IMR-90 (cell line): Measurements from ENCODE around the gene GRAMD1B. TPM values are rescaled to one million over a fixed set of nuclear protein-coding genes. Genes with fewer than 3 reads are reported as not detected.
A peak's percentile ranks its signal among the peaks of the same experiment; 100 is the strongest.

ENCODE experiments used
- ATAC-seq: fragments of 200-7000 bp; cut with Tn5 transposase; 2 replicates; pipeline ENCODE4 v1.9.1; 2020; ENCODE audit warnings: low read depth, mild to moderate bottlenecking, moderate library complexity
- BruUV-seq: library from RNA; stranded (reverse); fragments of 400-500 nt; replicated peaks from 2 replicates; lab custom pipeline; 2021; lab: Mats Ljungman, UMichigan
- CTCF ChIA-PET: fragments of 300-600 bp; formaldehyde crosslinking; extraction: SDS; loops from one replicate; lab custom pipeline; 2021; ENCODE audit warnings: antibody characterized with exemption; lab: Yijun Ruan, JAX
- POLR2A ChIA-PET: fragments of 300-600 bp; sonication (Branson Sonifier 250); formaldehyde crosslinking; loops from one replicate; lab custom pipeline; 2022; ENCODE audit warnings: antibody characterized with exemption; ENCODE audit not compliant: unreplicated experiment; lab: Charles Lee
- DNase-seq: peaks from one replicate; pipeline ENCODE4 v3.0.0; 2013
- H2AFZ ChIP-seq: replicated peaks from 2 replicates; pipeline ENCODE3; 2013; ENCODE audit warnings: low read length, mild to moderate bottlenecking; ENCODE audit not compliant: poor library complexity
- H2AK5ac ChIP-seq: 2 replicates; pipeline ENCODE4 v1.6.1; 2013; ENCODE audit warnings: low read depth, low read length, inconsistent platforms
- H2AK9ac ChIP-seq: replicated peaks from 2 replicates; pipeline ENCODE3; 2013; ENCODE audit warnings: mild to moderate bottlenecking, low read depth, low read length, moderate library complexity; ENCODE audit not compliant: poor library complexity
- H2BK120ac ChIP-seq: 2 replicates; pipeline ENCODE4 v1.6.1; 2013; ENCODE audit warnings: low read depth, low read length, inconsistent platforms
- H2BK15ac ChIP-seq: 3 replicates; pipeline ENCODE4 v1.6.1; 2013; ENCODE audit warnings: low read depth, low read length, inconsistent platforms
- H2BK20ac ChIP-seq: 2 replicates; pipeline ENCODE4 v1.6.1; 2013; ENCODE audit warnings: low read depth, mild to moderate bottlenecking, inconsistent platforms, low read length, moderate library complexity
- H2BK5ac ChIP-seq: 2 replicates; pipeline ENCODE4 v1.6.1; 2013; ENCODE audit warnings: mild to moderate bottlenecking, low read depth, low read length, inconsistent platforms; ENCODE audit not compliant: poor library complexity, severe bottlenecking
- H3K14ac ChIP-seq: replicated peaks from 2 replicates; pipeline ENCODE4 v1.6.1; 2013; ENCODE audit warnings: low read depth, low read length, inconsistent platforms
- H3K18ac ChIP-seq: 2 replicates; pipeline ENCODE4 v1.6.1; 2013; ENCODE audit warnings: low read depth, low read length, control low read depth
- H3K23ac ChIP-seq: 2 replicates; pipeline ENCODE4 v1.6.1; 2013; ENCODE audit warnings: low read depth, low read length, inconsistent platforms
- H3K27ac ChIP-seq: 2 replicates; pipeline ENCODE4 v1.5.1; 2013; ENCODE audit warnings: mild to moderate bottlenecking, control low read depth, low read length; ENCODE audit not compliant: insufficient read depth
- H3K27me3 ChIP-seq: 2 replicates; pipeline ENCODE4 v1.6.1; 2013; ENCODE audit warnings: low read length; ENCODE audit not compliant: control insufficient read depth, insufficient read depth
- H3K36me3 ChIP-seq: 2 replicates; pipeline ENCODE4 v1.6.1; 2013; ENCODE audit warnings: low read length, mixed read lengths; ENCODE audit not compliant: control insufficient read depth, insufficient read depth
- H3K4ac ChIP-seq: 2 replicates; pipeline ENCODE4 v1.6.1; 2013; ENCODE audit warnings: low read depth, low read length, inconsistent platforms
- H3K4me1 ChIP-seq: 2 replicates; pipeline ENCODE4 v1.6.1; 2013; ENCODE audit warnings: low read length, mixed read lengths; ENCODE audit not compliant: control insufficient read depth, insufficient read depth
- H3K4me2 ChIP-seq: 2 replicates; pipeline ENCODE4 v1.6.1; 2013; ENCODE audit warnings: low read depth, mild to moderate bottlenecking, control low read depth, low read length, moderate library complexity
- H3K4me3 ChIP-seq: 2 replicates; pipeline ENCODE4 v1.5.1; 2013; ENCODE audit warnings: low read depth, mild to moderate bottlenecking, control low read depth, low read length, moderate library complexity; ENCODE audit not compliant: insufficient read depth
- H3K56ac ChIP-seq: 2 replicates; pipeline ENCODE4 v1.6.1; 2013; ENCODE audit warnings: low read length, inconsistent platforms; ENCODE audit not compliant: insufficient read depth; ENCODE audit errors: extremely low read depth
- H3K79me1 ChIP-seq, 2 experiments: 2 replicates each; pipeline ENCODE4 v1.6.1; 2013; ENCODE audit warnings: low read length in 2 of 2, inconsistent platforms in 1 of 2, low read depth in 1 of 2
- H3K9ac ChIP-seq: 2 replicates; pipeline ENCODE4 v1.6.1; 2013; ENCODE audit warnings: low read depth, low read length, control low read depth
- H3K9me1 ChIP-seq: 2 replicates; pipeline ENCODE4 v1.6.1; 2013; ENCODE audit warnings: low read length, inconsistent platforms; ENCODE audit not compliant: insufficient read depth
- H3K9me3 ChIP-seq: 2 replicates; pipeline ENCODE4 v1.6.1; 2013; ENCODE audit warnings: low read length; ENCODE audit not compliant: control insufficient read depth, insufficient read depth
- H4K20me1 ChIP-seq: 2 replicates; pipeline ENCODE4 v1.6.1; 2013; ENCODE audit warnings: low read length, inconsistent platforms; ENCODE audit not compliant: insufficient read depth
- H4K5ac ChIP-seq: 2 replicates; pipeline ENCODE4 v1.6.1; 2013; ENCODE audit warnings: mild to moderate bottlenecking, low read depth, low read length, control low read depth
- H4K8ac ChIP-seq, 2 experiments: 2 replicates each; pipeline ENCODE4 v1.6.1; 2013; ENCODE audit warnings: low read depth in 2 of 2, low read length in 2 of 2, control low read depth in 1 of 2, inconsistent platforms in 1 of 2
- H4K91ac ChIP-seq: 2 replicates; pipeline ENCODE4 v1.6.1; 2013; ENCODE audit warnings: low read depth, low read length, inconsistent platforms; ENCODE audit not compliant: insufficient read depth
- BHLHE40 ChIP-seq: fragments of 150-350 bp; IDR thresholded peaks from 2 replicates; pipeline ENCODE4 v1.6.1; 2016; ENCODE audit warnings: mild to moderate bottlenecking, low read depth, low read length
- ELK1 ChIP-seq: fragments of 150-350 bp; IDR thresholded peaks from 2 replicates; pipeline ENCODE4 v1.6.1; 2016; ENCODE audit warnings: low read depth, mild to moderate bottlenecking, low read length, moderate library complexity, borderline replicate concordance
- MAFK ChIP-seq: IDR thresholded peaks from 2 replicates; pipeline ENCODE4 v1.6.1; 2012; ENCODE audit warnings: low read depth, low read length, improper control_type of control experiment
- MXI1 ChIP-seq: IDR thresholded peaks from 2 replicates; pipeline ENCODE4 v1.6.1; 2012; ENCODE audit warnings: low read depth, mild to moderate bottlenecking, low read length, moderate library complexity, borderline replicate concordance
- POLR2A ChIP-seq: IDR thresholded peaks from 2 replicates; pipeline ENCODE4 v1.6.1; 2012; ENCODE audit warnings: mild to moderate bottlenecking, low read depth, low read length
- WGBS, 2 experiments: methylation state at CpG; one replicate each; pipeline versions ENCODE4 v1.1.5 to v1.1.7; 2013; ENCODE audit warnings: missing lambda C conversion rate in 2 of 2; ENCODE audit not compliant: insufficient read length in 1 of 2; ENCODE audit errors: extremely low coverage in 2 of 2; 5-methylcytosine and 5-hydroxymethylcytosine counted together
- dilution Hi-C: fragments of 300-500 bp; cut with HindIII; formaldehyde crosslinking; loops from one replicate; pipeline ENCODE4 v1.14.3; 2018; ENCODE audit warnings: low sequenced_read_pairs; ENCODE audit not compliant: unreplicated experiment
- in situ Hi-C: fragments of 300-500 bp; cut with MboI; formaldehyde crosslinking; loops from 3 replicates; pipeline ENCODE4 v1.14.3; 2019; ENCODE audit warnings: low sequenced_read_pairs, inconsistent platforms, mixed read lengths
- intact Hi-C: fragments of 100-400 bp; cut with micrococcal nuclease; formaldehyde crosslinking; loops from 2 replicates; pipeline ENCODE4 v1.10.0; 2022
- polyA plus RNA-seq, 3 experiments: library from polyadenylated mRNA; depleted of rRNA; stranded (reverse); fragments of >200 nt; gene quantifications; 2 replicates each; pipeline ENCODE4 v1.2.3, GENCODE V29; 2012; ENCODE audit warnings: low replicate concordance in 1 of 3
- total RNA-seq: library from RNA; depleted of rRNA; stranded (reverse); fragments of >200 nt; gene quantifications from 2 replicates; pipeline ENCODE4 v1.2.3, GENCODE V29; 2012
- TF ChIP-seq, protein P1 (sequence below): fragments of 150-350 bp; IDR thresholded peaks from 2 replicates; pipeline ENCODE4 v1.6.1; 2017; ENCODE audit warnings: mild to moderate bottlenecking, antibody characterized with exemption, low read length, low read depth
- TF ChIP-seq, protein P2 (sequence below): conservative IDR thresholded peaks from 2 replicates; pipeline ENCODE4 v1.5.1; 2012; ENCODE audit warnings: mild to moderate bottlenecking, low read depth, low read length, improper control_type of control experiment

Gene GRAMD1B
- total and polyA plus RNA-seq, 2 of the 4 experiments (the other 2 are of a cell fraction): 7.1 to 7.2 TPM

DNA sequence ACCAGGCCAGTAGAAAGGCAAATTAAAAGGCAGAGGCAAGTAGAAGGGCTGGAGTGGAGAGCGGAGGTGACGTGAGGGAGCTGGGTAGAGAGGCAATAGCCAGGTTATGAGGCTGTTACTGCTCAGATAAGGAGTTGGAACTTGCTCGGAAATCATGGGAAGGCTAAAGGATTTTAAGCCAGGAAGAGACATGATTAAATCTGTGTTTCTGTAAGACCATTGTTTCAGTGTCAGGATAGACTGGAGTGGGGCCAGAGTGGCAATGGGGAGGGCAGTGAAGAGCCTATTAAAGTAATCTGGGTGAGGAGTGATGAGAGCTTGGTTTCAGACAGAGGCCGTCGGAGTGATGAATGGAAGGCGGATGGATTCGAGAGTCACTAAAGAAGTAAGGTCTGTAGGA is 39.0 kb downstream of the GRAMD1B start:
- no peak overlapping the region for H2AK9ac ChIP-seq
- no peak overlapping the region for H3K56ac ChIP-seq
- no peak overlapping the region for H2BK5ac ChIP-seq
- intact Hi-C loops: no loop called here
- no peak overlapping the region for H2BK120ac ChIP-seq
- no peak overlapping the region for H3K9ac ChIP-seq
- H3K27ac ChIP-seq: no peak overlapping the region
- no peak overlapping the region for H3K23ac ChIP-seq
- peaks cover 2% of the 10 kb centered on the region; the same call in 1 of the 2 replicates for H3K4me1 ChIP-seq
- H3K4me3 ChIP-seq: no peak overlapping the region
- no peak for DNase-seq
- no peaks in the 10 kb centered on the region for H3K36me3 ChIP-seq
- peak overlapping the region; percentile 33 for H3K14ac ChIP-seq
- H3K4me2 ChIP-seq: no peak overlapping the region
- H3K4ac ChIP-seq: no peak overlapping the region
- 0 out of 2 replicates have a peak, but pooled peaks cover 3% of the 10 kb centered on the region for H3K9me1 ChIP-seq
- dilution Hi-C loops: no loop called here
- H2AFZ ChIP-seq: no peak overlapping the region
- POLR2A ChIA-PET: interaction anchor here (0.5 kb wide), 1 partner anchor 332 kb away, joined by 7 read pairs; no protein-coding TSS in a partner anchor
- no peak overlapping the region for H3K18ac ChIP-seq
- H3K27me3 ChIP-seq: no peaks in the 10 kb centered on the region
- CTCF ChIA-PET: no interaction called here
- H2AK5ac ChIP-seq: peak overlapping the region; percentile 40; the same call in 1 of the 2 replicates
- no peak for TF ChIP-seq MAFK
- TF ChIP-seq, protein P1, sequence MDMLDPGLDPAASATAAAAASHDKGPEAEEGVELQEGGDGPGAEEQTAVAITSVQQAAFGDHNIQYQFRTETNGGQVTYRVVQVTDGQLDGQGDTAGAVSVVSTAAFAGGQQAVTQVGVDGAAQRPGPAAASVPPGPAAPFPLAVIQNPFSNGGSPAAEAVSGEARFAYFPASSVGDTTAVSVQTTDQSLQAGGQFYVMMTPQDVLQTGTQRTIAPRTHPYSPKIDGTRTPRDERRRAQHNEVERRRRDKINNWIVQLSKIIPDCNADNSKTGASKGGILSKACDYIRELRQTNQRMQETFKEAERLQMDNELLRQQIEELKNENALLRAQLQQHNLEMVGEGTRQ: no peak
- TF ChIP-seq POLR2A: no peak
- TF ChIP-seq, protein P2, sequence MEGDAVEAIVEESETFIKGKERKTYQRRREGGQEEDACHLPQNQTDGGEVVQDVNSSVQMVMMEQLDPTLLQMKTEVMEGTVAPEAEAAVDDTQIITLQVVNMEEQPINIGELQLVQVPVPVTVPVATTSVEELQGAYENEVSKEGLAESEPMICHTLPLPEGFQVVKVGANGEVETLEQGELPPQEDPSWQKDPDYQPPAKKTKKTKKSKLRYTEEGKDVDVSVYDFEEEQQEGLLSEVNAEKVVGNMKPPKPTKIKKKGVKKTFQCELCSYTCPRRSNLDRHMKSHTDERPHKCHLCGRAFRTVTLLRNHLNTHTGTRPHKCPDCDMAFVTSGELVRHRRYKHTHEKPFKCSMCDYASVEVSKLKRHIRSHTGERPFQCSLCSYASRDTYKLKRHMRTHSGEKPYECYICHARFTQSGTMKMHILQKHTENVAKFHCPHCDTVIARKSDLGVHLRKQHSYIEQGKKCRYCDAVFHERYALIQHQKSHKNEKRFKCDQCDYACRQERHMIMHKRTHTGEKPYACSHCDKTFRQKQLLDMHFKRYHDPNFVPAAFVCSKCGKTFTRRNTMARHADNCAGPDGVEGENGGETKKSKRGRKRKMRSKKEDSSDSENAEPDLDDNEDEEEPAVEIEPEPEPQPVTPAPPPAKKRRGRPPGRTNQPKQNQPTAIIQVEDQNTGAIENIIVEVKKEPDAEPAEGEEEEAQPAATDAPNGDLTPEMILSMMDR: no peak
- no peak for TF ChIP-seq ELK1
- no peak for TF ChIP-seq MXI1
- no peak for TF ChIP-seq BHLHE40
- no peak overlapping the region for H4K8ac ChIP-seq
- no TSS peak for BruUV-seq
- H4K20me1 ChIP-seq: no peaks in the 10 kb centered on the region
- H3K79me1 ChIP-seq: peaks cover 26 to 42% of the 10 kb centered on the region in 2 experiments
- in situ Hi-C loops: no loop called here
- 79% methylated on average over 7 of the region's 7 CpGs; no CpG with 5 or more reads in 1 of the 2 experiments for WGBS, 2 experiments
- H4K5ac ChIP-seq: no peak overlapping the region
- no peaks in the 10 kb centered on the region for H3K9me3 ChIP-seq
- no peak overlapping the region for H2BK20ac ChIP-seq
- no peak overlapping the region for H2BK15ac ChIP-seq
- no peak for ATAC-seq
- no peak overlapping the region for H4K91ac ChIP-seq
